GM12875 (cell line): ENCODE results near the gene SLC22A23.

ENCODE experiments used
- H3K4me3 ChIP-seq: one replicate; pipeline ENCODE4 v1.5.1; 2011; ENCODE audit warnings: low read depth, low read length, control low read depth
- TF ChIP-seq, protein P1 (sequence below): IDR thresholded peaks from 2 replicates; pipeline ENCODE4 v1.5.1; 2011; ENCODE audit warnings: low read depth, mild to moderate bottlenecking, control low read depth, inconsistent platforms, low read length, moderate library complexity, borderline replicate concordance; ENCODE audit not compliant: insufficient read depth

The SLC22A23 gene

DNA sequence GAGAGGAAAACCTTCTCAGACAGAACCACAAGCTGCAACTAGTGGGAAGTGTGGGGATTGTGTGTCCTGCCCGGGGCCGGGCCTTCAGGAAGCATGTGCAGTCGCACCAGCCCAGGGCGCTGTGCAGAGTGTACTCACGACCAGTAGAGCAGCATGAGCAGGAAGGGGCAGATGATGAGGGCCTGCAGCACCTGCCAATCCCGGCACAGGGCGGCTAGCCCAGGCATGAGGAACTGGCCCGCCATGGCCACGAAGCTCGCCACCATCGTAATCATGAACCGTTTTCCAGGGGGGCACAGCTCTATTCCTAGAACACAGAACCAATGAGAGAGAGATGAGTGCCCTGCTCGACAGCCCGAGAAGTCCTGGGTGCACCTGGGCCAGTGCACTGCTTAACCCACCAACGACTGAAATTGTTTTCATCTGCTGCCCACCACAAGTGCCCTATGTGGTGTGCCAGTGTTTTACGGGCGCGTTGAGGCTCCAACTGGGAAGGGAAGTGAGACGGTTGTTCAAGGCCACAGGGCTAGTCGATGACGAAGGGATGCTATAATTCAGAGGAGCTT, 133.1 kb downstream of the SLC22A23 start:
- TF ChIP-seq, protein P1, sequence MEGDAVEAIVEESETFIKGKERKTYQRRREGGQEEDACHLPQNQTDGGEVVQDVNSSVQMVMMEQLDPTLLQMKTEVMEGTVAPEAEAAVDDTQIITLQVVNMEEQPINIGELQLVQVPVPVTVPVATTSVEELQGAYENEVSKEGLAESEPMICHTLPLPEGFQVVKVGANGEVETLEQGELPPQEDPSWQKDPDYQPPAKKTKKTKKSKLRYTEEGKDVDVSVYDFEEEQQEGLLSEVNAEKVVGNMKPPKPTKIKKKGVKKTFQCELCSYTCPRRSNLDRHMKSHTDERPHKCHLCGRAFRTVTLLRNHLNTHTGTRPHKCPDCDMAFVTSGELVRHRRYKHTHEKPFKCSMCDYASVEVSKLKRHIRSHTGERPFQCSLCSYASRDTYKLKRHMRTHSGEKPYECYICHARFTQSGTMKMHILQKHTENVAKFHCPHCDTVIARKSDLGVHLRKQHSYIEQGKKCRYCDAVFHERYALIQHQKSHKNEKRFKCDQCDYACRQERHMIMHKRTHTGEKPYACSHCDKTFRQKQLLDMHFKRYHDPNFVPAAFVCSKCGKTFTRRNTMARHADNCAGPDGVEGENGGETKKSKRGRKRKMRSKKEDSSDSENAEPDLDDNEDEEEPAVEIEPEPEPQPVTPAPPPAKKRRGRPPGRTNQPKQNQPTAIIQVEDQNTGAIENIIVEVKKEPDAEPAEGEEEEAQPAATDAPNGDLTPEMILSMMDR = no peak
- H3K4me3 ChIP-seq = no peak overlapping the region

DNA sequence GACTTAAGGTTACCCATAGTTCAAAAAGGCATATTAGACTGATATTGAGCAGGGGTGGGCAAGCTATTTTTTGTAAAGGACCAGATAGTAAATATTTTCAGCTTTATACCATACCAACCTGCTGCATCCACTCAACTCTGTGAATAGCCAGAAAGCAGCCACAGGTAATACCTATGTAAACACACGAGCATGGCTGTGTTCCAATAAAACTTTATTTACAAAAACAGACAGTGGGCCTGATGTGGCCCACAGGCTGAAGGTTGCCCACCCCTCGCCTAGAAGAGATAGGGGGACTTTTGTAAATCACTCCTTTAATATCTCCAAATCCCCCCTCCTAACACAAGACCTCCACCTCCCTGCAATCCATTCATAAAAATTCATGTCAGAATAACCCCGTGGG, 133.7 kb downstream of the SLC22A23 start:
- TF ChIP-seq, protein P1 = no peak
- no peak overlapping the region for H3K4me3 ChIP-seq

DNA sequence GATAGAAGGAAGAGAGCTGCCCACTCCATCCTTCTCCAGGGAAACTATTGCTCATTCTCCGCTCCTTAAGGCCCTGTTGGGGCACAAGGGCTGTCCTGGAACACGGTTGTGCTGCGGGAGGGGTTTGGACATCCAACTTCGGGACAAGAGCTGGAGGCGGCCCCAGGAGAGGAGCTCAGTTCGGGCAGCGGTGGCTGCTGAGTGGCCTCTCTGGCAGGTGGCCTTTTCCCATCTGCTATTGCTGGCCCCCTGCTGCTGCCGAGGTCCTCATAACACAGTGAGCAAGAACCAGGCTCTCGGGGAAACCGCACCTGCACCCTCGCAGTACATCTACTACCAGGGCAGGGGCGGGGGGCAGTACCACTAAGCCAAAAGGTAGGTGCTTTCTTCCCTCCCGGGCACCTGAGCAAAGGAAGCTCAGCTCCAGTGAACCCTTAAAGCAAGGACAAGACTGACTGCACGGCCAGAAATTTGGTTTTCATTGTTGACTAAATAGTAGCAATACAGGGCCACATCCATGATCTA, 134.4 kb downstream of the SLC22A23 start:
- no peak overlapping the region for H3K4me3 ChIP-seq
- TF ChIP-seq, protein P1 = no peak

DNA sequence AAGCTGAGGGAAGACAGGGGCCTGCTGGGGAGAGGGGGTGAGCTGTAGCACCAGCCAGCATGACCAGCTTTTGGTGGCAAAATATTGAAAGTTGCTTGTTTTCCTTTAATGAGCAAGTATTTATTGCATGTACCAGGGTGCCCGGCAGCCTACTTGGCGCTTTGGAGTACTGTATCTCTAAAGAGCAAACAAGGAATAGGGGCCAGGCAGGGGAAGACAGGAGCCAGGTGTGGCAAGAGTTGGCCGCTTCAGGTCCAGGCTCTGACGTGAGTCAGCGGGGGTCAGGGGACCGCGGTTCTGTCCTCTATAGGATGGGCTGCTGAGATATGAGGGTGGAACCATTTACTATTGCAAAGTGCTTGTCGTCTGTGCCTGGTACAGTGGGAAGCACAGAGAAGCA, 135.0 kb downstream of the SLC22A23 start:
- no peak overlapping the region for H3K4me3 ChIP-seq
- TF ChIP-seq, protein P1 = no peak

DNA sequence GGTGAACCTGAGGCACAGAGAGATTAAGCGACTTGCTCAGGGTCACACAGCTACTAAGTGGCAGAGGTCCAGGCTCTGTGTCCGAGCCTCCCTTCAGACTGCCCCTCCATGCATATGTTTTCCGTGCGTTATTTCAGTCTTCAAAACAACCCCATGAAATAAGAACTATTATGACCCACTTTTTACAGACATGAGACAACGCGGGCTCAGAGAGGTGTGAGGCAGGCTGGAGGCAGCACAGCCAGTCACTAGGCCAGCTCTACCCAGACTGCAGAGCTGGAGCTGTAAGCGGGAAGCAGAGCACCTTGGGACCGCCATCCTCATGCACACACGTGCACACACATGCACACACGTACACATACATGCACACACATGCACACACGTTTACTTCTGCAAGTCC, 135.8 kb downstream of the SLC22A23 start:
- H3K4me3 ChIP-seq = no peak overlapping the region
- TF ChIP-seq, protein P1 = no peak

DNA sequence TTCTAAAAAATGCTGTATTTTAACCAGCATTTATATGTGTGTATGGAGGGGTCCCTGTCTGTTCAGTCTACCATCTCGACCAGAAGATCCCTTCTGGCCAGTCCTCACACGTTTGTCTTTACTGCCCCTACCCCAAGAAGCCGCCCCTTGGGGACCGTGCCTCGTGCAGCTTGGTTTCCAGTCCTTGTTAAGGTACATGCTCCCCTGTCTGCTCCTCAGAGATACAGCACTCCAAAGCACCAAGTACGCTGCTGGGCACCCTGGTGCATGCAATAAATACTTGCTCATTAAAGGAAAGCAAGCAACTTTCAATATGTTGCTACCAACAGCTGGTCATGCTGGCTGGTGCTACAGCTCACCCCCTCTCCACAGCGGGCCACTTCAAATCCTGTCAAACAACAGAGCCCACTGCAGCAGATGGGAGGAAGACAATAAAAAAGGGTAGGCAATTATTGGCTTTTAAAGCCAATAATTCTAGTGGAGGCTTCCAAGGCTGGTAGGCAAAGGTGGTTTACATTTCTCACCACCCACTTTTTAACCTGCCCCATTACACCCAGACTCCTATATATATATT, 136.5 kb downstream of the SLC22A23 start:
- TF ChIP-seq, protein P1 = no peak

DNA sequence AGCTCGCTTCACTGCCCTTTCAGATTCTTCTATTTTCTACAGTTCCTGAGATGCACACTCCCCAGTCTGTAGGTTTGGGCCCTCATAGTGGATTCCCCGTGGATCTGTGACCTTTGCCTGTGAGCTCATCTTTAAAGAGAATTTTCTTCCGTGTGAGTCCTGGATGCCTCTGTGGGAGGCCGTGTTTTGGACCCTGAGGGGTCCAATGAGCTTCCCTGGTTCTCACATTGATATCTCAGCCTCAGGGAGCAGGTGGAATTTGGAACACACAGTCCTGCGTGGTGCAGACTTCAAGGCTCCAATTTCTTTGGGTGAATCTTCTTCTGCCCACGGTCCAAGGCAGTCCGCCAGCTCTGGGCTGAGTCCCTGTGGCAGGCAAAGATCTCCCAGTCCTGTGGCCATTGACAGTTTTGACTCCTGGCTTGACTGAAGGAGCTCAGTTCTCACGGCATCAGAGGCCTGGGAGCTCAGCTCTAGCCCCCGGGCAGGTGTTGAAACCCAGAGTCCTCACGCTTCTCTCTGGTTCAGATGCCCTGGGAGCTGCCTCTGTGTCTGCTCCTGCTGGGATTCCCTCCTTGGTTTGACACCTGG, 137.1 kb downstream of the SLC22A23 start:
- TF ChIP-seq, protein P1 = no peak
- H3K4me3 ChIP-seq = no peak overlapping the region

More for the DNA sequence above, 136.5 kb downstream of the SLC22A23 start:
- H3K4me3 ChIP-seq = no peak overlapping the region
